PC-3 (cell line): ENCODE results near the gene HAGH. TPM values are rescaled to one million over a fixed set of nuclear protein-coding genes. Genes with fewer than 3 reads are reported as not detected.

ENCODE experiments used
- ATAC-seq: fragments of 200-7000 bp; cut with Tn5 transposase; 2 replicates; pipeline ENCODE4 v1.9.1; 2020; ENCODE audit warnings: mild to moderate bottlenecking, moderate library complexity
- BruUV-seq: library from RNA; stranded (reverse); fragments of 400-500 nt; replicated peaks from 2 replicates; lab custom pipeline; 2021; lab: Mats Ljungman, UMichigan
- CTCF ChIA-PET: fragments of 300-600 bp; sonication (Branson Sonifier 250); formaldehyde crosslinking; loops from one replicate; lab custom pipeline; 2022; ENCODE audit warnings: antibody characterized with exemption; lab: Charles Lee
- POLR2A ChIA-PET: fragments of 300-600 bp; sonication (Branson Sonifier 250); formaldehyde crosslinking; loops from one replicate; lab custom pipeline; 2022; ENCODE audit warnings: antibody characterized with exemption; ENCODE audit not compliant: unreplicated experiment; lab: Charles Lee
- DNase-seq: peaks from one replicate; pipeline ENCODE4 v3.0.0-alpha.2; 2015
- H2AFZ ChIP-seq: fragments of 300-600 bp; sonication (generic); 2 replicates; pipeline ENCODE4 v1.6.0; 2016; ENCODE audit warnings: antibody characterized with exemption, low read length
- H3F3A ChIP-seq: fragments of 300-600 bp; sonication (generic); one replicate; pipeline ENCODE4 v1.6.0; 2017; ENCODE audit warnings: antibody characterized with exemption, low read length, control low read depth, mild to moderate bottlenecking; ENCODE audit not compliant: unreplicated experiment
- H3K27ac ChIP-seq: fragments of 300-600 bp; sonication (generic); 2 replicates; pipeline ENCODE4 v1.5.1; 2016; ENCODE audit warnings: mild to moderate bottlenecking, low read length
- H3K27me3 ChIP-seq: fragments of 300-600 bp; sonication (generic); 2 replicates; pipeline ENCODE4 v1.6.1; 2016; ENCODE audit warnings: low read length, mixed read lengths
- H3K36me3 ChIP-seq: fragments of 300-600 bp; sonication (generic); 2 replicates; pipeline ENCODE4 v1.6.1; 2016; ENCODE audit warnings: low read depth, mixed run types, low read length, mixed read lengths
- H3K4me1 ChIP-seq: fragments of 300-600 bp; sonication (generic); 2 replicates; pipeline ENCODE4 v1.5.1; 2016; ENCODE audit warnings: low read length; ENCODE audit not compliant: insufficient read depth
- H3K4me2 ChIP-seq: fragments of 300-600 bp; sonication (generic); 2 replicates; pipeline ENCODE4 v1.6.0; 2016; ENCODE audit warnings: low read length
- H3K4me3 ChIP-seq: fragments of 300-600 bp; sonication (generic); 2 replicates; pipeline ENCODE4 v1.5.1; 2016; ENCODE audit warnings: mild to moderate bottlenecking, low read length, mixed read lengths
- H3K79me2 ChIP-seq: fragments of 300-600 bp; sonication (generic); 2 replicates; pipeline ENCODE4 v1.6.1; 2017; ENCODE audit warnings: low read length, mixed read lengths
- H3K9ac ChIP-seq: fragments of 300-600 bp; sonication (generic); 2 replicates; pipeline ENCODE4 v1.6.0; 2016; ENCODE audit warnings: mild to moderate bottlenecking, low read length
- H3K9me2 ChIP-seq: fragments of 300-600 bp; sonication (generic); replicated peaks from 2 replicates; pipeline ENCODE4 v1.6.1; 2016; ENCODE audit warnings: mixed run types, low read length, mixed read lengths
- H3K9me3 ChIP-seq: fragments of 300-600 bp; sonication (generic); 2 replicates; pipeline ENCODE4 v1.6.1; 2016; ENCODE audit warnings: low read length, mixed read lengths
- H4K20me1 ChIP-seq: fragments of 300-600 bp; sonication (generic); 2 replicates; pipeline ENCODE4 v1.6.1; 2016; ENCODE audit warnings: low read length, mixed read lengths
- EZH2 ChIP-seq: fragments of 300-600 bp; sonication (generic); IDR thresholded peaks from one replicate; pipeline ENCODE4 v1.6.1; 2017; ENCODE audit warnings: antibody characterized with exemption, mild to moderate bottlenecking, low read length; ENCODE audit not compliant: unreplicated experiment
- EZH2phosphoT487 ChIP-seq: fragments of 300-600 bp; sonication (generic); IDR thresholded peaks from 2 replicates; pipeline ENCODE4 v1.6.1; 2018; ENCODE audit warnings: mild to moderate bottlenecking, antibody characterized with exemption, low read length, borderline replicate concordance
- intact Hi-C: fragments of 100-400 bp; cut with micrococcal nuclease; formaldehyde crosslinking; loops from 2 replicates; pipeline ENCODE4 v1.9.0; 2023
- total RNA-seq: library from RNA; depleted of rRNA; stranded (reverse); fragments of >200 nt; gene quantifications from 2 replicates; pipeline ENCODE4 v1.2.3, GENCODE V29; 2014
- TF ChIP-seq, protein P1 (sequence below): fragments of 300-600 bp; sonication (generic); conservative IDR thresholded peaks from 2 replicates; pipeline ENCODE4 v1.5.1; 2017; ENCODE audit warnings: antibody characterized with exemption, low read depth, mild to moderate bottlenecking, low read length

HAGH gene
- total RNA-seq, 1 experiment from 2014 or later: 99.5 TPM

DNA sequence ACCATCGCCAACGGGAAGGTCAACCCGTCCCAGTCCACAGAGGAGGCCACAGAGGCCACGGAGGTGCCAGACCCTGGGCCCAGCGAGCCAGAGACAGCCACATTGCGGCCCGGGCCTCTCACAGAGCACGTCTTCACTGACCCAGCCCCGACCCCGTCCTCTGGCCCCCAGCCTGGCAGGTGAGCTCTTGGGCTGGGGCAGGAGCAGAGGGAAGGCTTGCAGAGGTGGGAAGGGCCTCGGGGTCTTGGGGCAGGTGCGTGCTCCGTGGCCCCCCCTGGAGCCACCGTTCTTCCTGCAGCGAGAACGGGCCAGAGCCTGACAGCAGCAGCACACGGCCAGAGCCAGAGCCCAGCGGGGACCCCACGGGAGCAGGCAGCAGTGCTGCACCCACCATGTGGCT is 60.4 kb downstream of the HAGH start:
- no peak for ATAC-seq
- no peaks in the 10 kb centered on the region for H3K27me3 ChIP-seq
- POLR2A ChIA-PET: no interaction called here
- H3K27ac ChIP-seq: no peak overlapping the region
- no peak for TF ChIP-seq EZH2
- TF ChIP-seq, protein P1, sequence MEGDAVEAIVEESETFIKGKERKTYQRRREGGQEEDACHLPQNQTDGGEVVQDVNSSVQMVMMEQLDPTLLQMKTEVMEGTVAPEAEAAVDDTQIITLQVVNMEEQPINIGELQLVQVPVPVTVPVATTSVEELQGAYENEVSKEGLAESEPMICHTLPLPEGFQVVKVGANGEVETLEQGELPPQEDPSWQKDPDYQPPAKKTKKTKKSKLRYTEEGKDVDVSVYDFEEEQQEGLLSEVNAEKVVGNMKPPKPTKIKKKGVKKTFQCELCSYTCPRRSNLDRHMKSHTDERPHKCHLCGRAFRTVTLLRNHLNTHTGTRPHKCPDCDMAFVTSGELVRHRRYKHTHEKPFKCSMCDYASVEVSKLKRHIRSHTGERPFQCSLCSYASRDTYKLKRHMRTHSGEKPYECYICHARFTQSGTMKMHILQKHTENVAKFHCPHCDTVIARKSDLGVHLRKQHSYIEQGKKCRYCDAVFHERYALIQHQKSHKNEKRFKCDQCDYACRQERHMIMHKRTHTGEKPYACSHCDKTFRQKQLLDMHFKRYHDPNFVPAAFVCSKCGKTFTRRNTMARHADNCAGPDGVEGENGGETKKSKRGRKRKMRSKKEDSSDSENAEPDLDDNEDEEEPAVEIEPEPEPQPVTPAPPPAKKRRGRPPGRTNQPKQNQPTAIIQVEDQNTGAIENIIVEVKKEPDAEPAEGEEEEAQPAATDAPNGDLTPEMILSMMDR: no peak
- CTCF ChIA-PET: no interaction called here
- H3K9ac ChIP-seq: no peak overlapping the region
- H3K79me2 ChIP-seq: no peaks in the 10 kb centered on the region
- H3K9me3 ChIP-seq: no peaks in the 10 kb centered on the region
- intact Hi-C loops: no loop called here
- no peaks in the 10 kb centered on the region for H3K9me2 ChIP-seq
- H4K20me1 ChIP-seq: no peaks in the 10 kb centered on the region
- H3K4me2 ChIP-seq: no peak overlapping the region
- no peak overlapping the region for H2AFZ ChIP-seq
- no peak for DNase-seq
- H3F3A ChIP-seq: no peaks in the 10 kb centered on the region
- no peaks in the 10 kb centered on the region for H3K4me1 ChIP-seq
- H3K36me3 ChIP-seq: no peaks in the 10 kb centered on the region
- no TSS peak for BruUV-seq
- no peak overlapping the region for H3K4me3 ChIP-seq

DNA sequence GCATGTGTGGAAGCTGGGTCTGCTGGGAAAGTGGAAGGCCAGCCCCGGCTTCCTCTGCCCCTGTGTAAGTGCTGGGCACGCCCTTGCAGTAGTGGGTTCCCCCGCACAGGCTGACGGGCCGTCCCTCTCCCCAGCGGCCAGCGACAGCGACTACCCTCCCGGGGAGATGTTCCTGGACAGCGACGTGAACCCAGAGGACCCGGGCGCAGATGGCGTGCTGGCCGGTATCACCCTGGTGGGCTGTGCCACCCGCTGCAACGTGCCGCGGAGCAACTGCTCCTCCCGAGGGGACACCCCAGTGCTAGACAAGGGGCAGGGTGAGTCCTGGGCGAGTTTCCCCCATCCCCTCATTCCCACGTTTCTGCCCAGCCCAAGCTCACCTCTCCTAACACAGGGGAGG is 60.8 kb downstream of the HAGH start:
- CTCF ChIA-PET: no interaction called here
- Histone ChIP-seq H3K9me3 (no peaks in the 10 kb centered on the region), H3K4me2 (no peak overlapping the region), H3F3A (no peaks in the 10 kb centered on the region), H3K27ac (no peak overlapping the region), H3K4me1 (no peaks in the 10 kb centered on the region), H3K4me3 (no peak overlapping the region), H3K9me2 (no peaks in the 10 kb centered on the region), H3K27me3 (no peaks in the 10 kb centered on the region), H3K9ac (no peak overlapping the region), H3K36me3 (no peaks in the 10 kb centered on the region), H4K20me1 (no peaks in the 10 kb centered on the region), H2AFZ (no peak overlapping the region), H3K79me2 (no peaks in the 10 kb centered on the region)
- TF ChIP-seq EZH2: no peak
- TF ChIP-seq, protein P1: no peak
- no TSS peak for BruUV-seq
- intact Hi-C loops: no loop called here
- no peak for DNase-seq
- POLR2A ChIA-PET: no interaction called here
- no peak for ATAC-seq

DNA sequence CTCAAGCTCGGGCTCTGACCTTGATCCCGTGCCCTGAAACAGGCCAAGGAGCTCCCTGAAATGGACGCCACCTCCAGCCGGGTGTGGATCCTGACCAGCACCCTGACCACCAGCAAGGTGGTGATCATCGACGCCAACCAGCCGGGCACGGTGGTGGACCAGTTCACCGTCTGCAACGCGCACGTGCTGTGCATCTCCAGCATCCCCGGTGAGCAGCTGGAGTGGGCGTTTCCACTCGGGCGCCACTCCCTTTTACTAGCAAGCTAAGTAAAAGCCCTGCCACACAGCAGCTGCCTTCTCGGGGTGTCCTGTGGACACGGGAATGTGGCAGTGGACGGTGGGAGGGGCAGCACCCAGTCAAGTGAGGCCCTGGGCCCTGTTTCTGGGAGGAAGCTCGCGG is 61.7 kb downstream of the HAGH start:
- no peaks in the 10 kb centered on the region for H3K36me3 ChIP-seq
- H3K9me2 ChIP-seq: no peaks in the 10 kb centered on the region
- H4K20me1 ChIP-seq: no peaks in the 10 kb centered on the region
- no peak overlapping the region for H3K4me2 ChIP-seq
- H2AFZ ChIP-seq: no peak overlapping the region
- BruUV-seq: no TSS peak
- H3F3A ChIP-seq: no peaks in the 10 kb centered on the region
- ChIA-PET CTCF (no interaction called here), POLR2A (no interaction called here)
- H3K4me1 ChIP-seq: no peaks in the 10 kb centered on the region
- ATAC-seq: no peak
- H3K27ac ChIP-seq: no peak overlapping the region
- H3K9ac ChIP-seq: no peak overlapping the region
- DNase-seq: no peak
- H3K27me3 ChIP-seq: no peaks in the 10 kb centered on the region
- H3K9me3 ChIP-seq: no peaks in the 10 kb centered on the region
- H3K79me2 ChIP-seq: no peaks in the 10 kb centered on the region
- H3K4me3 ChIP-seq: no peak overlapping the region
- TF ChIP-seq, protein P1: no peak
- TF ChIP-seq EZH2phosphoT487 (no peak), EZH2 (no peak)
- intact Hi-C loops: no loop called here
